AG04450 (cell line): Measurements from ENCODE around the gene IGSF9. TPM values are rescaled to one million over a fixed set of nuclear protein-coding genes. Genes with fewer than 3 reads are reported as not detected.

Experiments
- CTCF ChIA-PET: fragments of 300-600, 350-600 bp; formaldehyde crosslinking; extraction: SDS; loops from one replicate; lab custom pipeline; 2022; ENCODE audit warnings: antibody characterized with exemption, inconsistent platforms; lab: Charles Lee
- POLR2A ChIA-PET: fragments of 350-600 bp; formaldehyde crosslinking; extraction: SDS; loops from one replicate; lab custom pipeline; 2021; ENCODE audit warnings: antibody characterized with exemption, inconsistent platforms; lab: Yijun Ruan, JAX
- DNase-seq: peaks from one replicate; pipeline ENCODE4 v3.0.0-alpha.2; 2011; ENCODE audit warnings: low read depth, low spot score
- H3K27ac ChIP-seq: one replicate; pipeline ENCODE4 v1.5.1; 2012; ENCODE audit warnings: low read depth, low read length, control low read depth
- H3K27me3 ChIP-seq: one replicate; pipeline ENCODE4 v1.6.0; 2012; ENCODE audit warnings: low read length; ENCODE audit not compliant: control insufficient read depth, insufficient read depth
- H3K4me3 ChIP-seq: 2 replicates; pipeline ENCODE4 v1.5.1; 2011; ENCODE audit warnings: mild to moderate bottlenecking, low read depth, low read length, control low read depth
- H3K9me3 ChIP-seq: 2 replicates; pipeline ENCODE4 v1.5.1; 2012; ENCODE audit warnings: low read length; ENCODE audit not compliant: control insufficient read depth, insufficient read depth
- CTCF ChIP-seq: IDR thresholded peaks from 2 replicates; pipeline ENCODE4 v1.5.1; 2011; ENCODE audit warnings: low read depth, low read length, control low read depth, inconsistent platforms
- polyA plus RNA-seq: library from polyadenylated mRNA; depleted of rRNA; stranded (reverse); fragments of >200 nt; gene quantifications from 2 replicates; pipeline ENCODE4 v1.2.3, GENCODE V29; 2011

Gene IGSF9
- polyA plus RNA-seq, 1 experiment, result not detected

DNA sequence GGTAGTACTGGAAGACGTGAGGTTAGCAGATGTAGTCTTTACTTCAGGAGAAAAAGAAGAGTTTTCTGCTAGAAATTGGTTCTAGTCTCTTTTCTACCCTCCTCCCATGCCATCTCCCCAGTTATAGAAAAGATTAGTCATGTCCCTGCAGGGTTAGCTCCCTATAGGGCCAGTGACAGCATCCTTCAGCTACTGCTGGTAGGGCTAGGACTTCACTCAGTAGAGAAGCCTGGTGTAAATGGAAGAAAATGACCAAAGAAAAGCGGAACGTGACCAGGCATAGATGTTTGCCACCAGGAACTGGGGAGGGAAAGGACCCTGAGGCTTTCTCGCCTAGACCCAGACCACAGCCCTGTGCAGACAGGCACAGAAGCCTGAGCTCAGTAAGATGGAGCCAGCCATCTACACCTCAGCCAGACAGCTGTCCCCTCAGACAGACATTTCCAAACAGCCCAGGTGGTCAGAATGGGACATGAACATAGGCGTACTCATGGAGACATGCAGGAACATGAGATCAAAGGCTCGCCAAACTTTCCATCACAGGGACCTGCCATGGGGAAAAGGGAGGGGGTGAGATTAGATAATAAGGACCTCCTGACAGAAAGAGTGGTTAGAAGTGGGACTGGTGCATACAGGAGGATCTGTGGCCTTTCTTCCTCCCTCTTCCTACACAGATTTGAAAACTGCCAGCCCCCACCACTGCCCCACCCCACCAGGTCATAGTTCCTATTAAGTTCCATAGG is 32.1 kb upstream of the IGSF9 start:
- H3K4me3 ChIP-seq, result no peak overlapping the region
- DNase-seq, result no peak
- no peak overlapping the region for H3K27ac ChIP-seq
- ChIA-PET POLR2A (no interaction called here), CTCF (interaction anchor here (1.4 kb wide), 1 partner anchor 30 kb away, joined by 8 read pairs; no protein-coding TSS in a partner anchor)
- H3K27me3 ChIP-seq, result peaks cover 28% of the 10 kb centered on the region
- TF ChIP-seq CTCF, result no peak
- H3K9me3 ChIP-seq, result no peaks in the 10 kb centered on the region

GRCh38 chr1:159974350-159974965 is 29.0 kb upstream of the IGSF9 start:
- H3K9me3 ChIP-seq, result no peaks in the 10 kb centered on the region
- no peak overlapping the region for H3K27ac ChIP-seq
- H3K27me3 ChIP-seq, result peaks cover 19% of the 10 kb centered on the region
- ChIA-PET CTCF (interaction anchor here (1.3 kb wide), 1 partner anchor 32 kb away, joined by 5 read pairs; no protein-coding TSS in a partner anchor), POLR2A (no interaction called here)
- TF ChIP-seq CTCF, result no peak
- H3K4me3 ChIP-seq, result no peak overlapping the region
- no peak for DNase-seq

GRCh38 chr1:159973350-159973940 is 28.0 kb upstream of the IGSF9 start:
- ChIA-PET CTCF (interaction anchor here (1.3 kb wide), 1 partner anchor 33 kb away, joined by 5 read pairs; no protein-coding TSS in a partner anchor), POLR2A (no interaction called here)
- Histone ChIP-seq H3K9me3 (no peaks in the 10 kb centered on the region), H3K27me3 (peaks cover 19% of the 10 kb centered on the region), H3K27ac (no peak overlapping the region), H3K4me3 (no peak overlapping the region)
- no peak for DNase-seq
- no peak for TF ChIP-seq CTCF

- Histone ChIP-seq H3K27me3 (peaks cover 20% of the 10 kb centered on the region), H3K27ac (no peak overlapping the region), H3K9me3 (no peaks in the 10 kb centered on the region), H3K4me3 (no peak overlapping the region)
- CTCF ChIA-PET, result interaction anchor here (0.6 kb wide), 1 partner anchor 34 kb away, joined by 4 read pairs; no protein-coding TSS in a partner anchor
- POLR2A ChIA-PET, result no interaction called here
- no peak for DNase-seq
- TF ChIP-seq CTCF, result no peak
These were observed 27.2 kb upstream of the IGSF9 start for GRCh38 chr1:159972443-159973205.
